SK-N-SH (cell line): ENCODE data around the gene SUCNR1. TPM values are rescaled to one million over a fixed set of nuclear protein-coding genes. Genes with fewer than 3 reads are reported as not detected.

ENCODE experiments used
- CTCF ChIA-PET: fragments of 300-600, 350-600 bp; formaldehyde crosslinking; extraction: SDS; loops from one replicate; lab custom pipeline; 2021; lab: Yijun Ruan, JAX
- POLR2A ChIA-PET: fragments of 350-600 bp; sonication (Branson Sonifier 250); formaldehyde crosslinking; extraction: SDS; loops from one replicate; lab custom pipeline; 2020; ENCODE audit warnings: antibody characterized with exemption, inconsistent platforms; lab: Yijun Ruan, JAX
- DNase-seq: peaks from one replicate; pipeline ENCODE4 v3.0.0; 2012
- H2AFZ ChIP-seq: fragments of 200-600 bp; sonication (generic); 2 replicates; pipeline ENCODE4 v1.8.1; 2016; ENCODE audit warnings: antibody characterized with exemption, mild to moderate bottlenecking, low read depth
- H3F3A ChIP-seq: fragments of 200-600 bp; sonication (generic); replicated peaks from 2 replicates; pipeline ENCODE3; 2016; ENCODE audit warnings: antibody characterized with exemption, mild to moderate bottlenecking; ENCODE audit not compliant: insufficient read depth
- H3K27ac ChIP-seq, 2 experiments: fragments of 200-500 bp in 1 of 2; fragments of 200-600 bp in 1 of 2; sonication (Bioruptor generic) in 1 of 2; sonication (generic), shearing (Covaris generic) in 1 of 2; 2 replicates each; pipeline versions ENCODE4 v1.5.1 to v1.6.1; 2014 to 2016; ENCODE audit warnings: low read depth in 2 of 2, inconsistent platforms in 1 of 2, low read length in 1 of 2, mild to moderate bottlenecking in 1 of 2, mixed read lengths in 1 of 2
- H3K27me3 ChIP-seq: fragments of 200-600 bp; sonication (generic), shearing (Covaris generic); 2 replicates; pipeline ENCODE4 v1.6.1; 2016; ENCODE audit warnings: mixed run types; ENCODE audit not compliant: insufficient read depth
- H3K36me3 ChIP-seq, 2 experiments: fragments of 200-500 bp in 1 of 2; fragments of 200-600 bp in 1 of 2; sonication (Bioruptor generic) in 1 of 2; sonication (generic) in 1 of 2; replicated peaks in 1 of 2; 2 replicates each; pipeline versions ENCODE3 to v1.5.1; 2014 to 2016; ENCODE audit warnings: low read length in 1 of 2, mild to moderate bottlenecking in 1 of 2; ENCODE audit not compliant: insufficient read depth in 2 of 2, control insufficient read depth in 1 of 2
- H3K4me1 ChIP-seq, 2 experiments: fragments of 200-500 bp in 1 of 2; fragments of 200-600 bp in 1 of 2; sonication (Bioruptor generic) in 1 of 2; sonication (generic), shearing (Covaris generic) in 1 of 2; 2 replicates each; pipeline versions ENCODE4 v1.5.1 to v1.6.1; 2014 to 2016; ENCODE audit warnings: low read depth in 1 of 2, low read length in 1 of 2, mixed run types in 1 of 2; ENCODE audit not compliant: insufficient read depth in 2 of 2, control insufficient read depth in 1 of 2
- H3K4me2 ChIP-seq: fragments of 200-600 bp; sonication (generic), shearing (Covaris generic); 2 replicates; pipeline ENCODE4 v1.6.1; 2017; ENCODE audit warnings: mixed run types
- H3K4me3 ChIP-seq, 2 experiments: fragments of 200-500 bp in 1 of 2; fragments of 200-600 bp in 1 of 2; sonication (Bioruptor generic) in 1 of 2; sonication (generic), shearing (Covaris generic) in 1 of 2; 2 replicates each; pipeline versions ENCODE4 v1.5.1 to v1.8.1; 2014 to 2016; ENCODE audit warnings: low read depth in 2 of 2, inconsistent platforms in 1 of 2, low read length in 1 of 2, mild to moderate bottlenecking in 1 of 2, mixed read lengths in 1 of 2, moderate library complexity in 1 of 2
- H3K79me2 ChIP-seq: fragments of 200-600 bp; sonication (generic); 2 replicates; pipeline ENCODE4 v1.8.1; 2017; ENCODE audit warnings: mild to moderate bottlenecking; ENCODE audit not compliant: insufficient read depth
- H3K9ac ChIP-seq: fragments of 200-600 bp; sonication (generic); 2 replicates; pipeline ENCODE4 v1.6.1; 2017; ENCODE audit warnings: mixed run types
- H3K9me2 ChIP-seq: fragments of 200-600 bp; sonication (generic); 2 replicates; pipeline ENCODE4 v1.6.1; 2017; ENCODE audit warnings: mixed run types
- H3K9me3 ChIP-seq: fragments of 200-600 bp; sonication (generic); 2 replicates; pipeline ENCODE4 v1.6.1; 2017; ENCODE audit warnings: mixed run types, mild to moderate bottlenecking, moderate library complexity
- H4K20me1 ChIP-seq: fragments of 200-600 bp; sonication (generic); 2 replicates; pipeline ENCODE4 v1.6.1; 2017; ENCODE audit warnings: mild to moderate bottlenecking, mixed run types; ENCODE audit not compliant: insufficient read depth
- ELF1 ChIP-seq: IDR thresholded peaks from 2 replicates; pipeline ENCODE4 v1.4.0; 2012
- FOSL2 ChIP-seq: IDR thresholded peaks from 2 replicates; pipeline ENCODE4 v1.4.0; 2012; ENCODE audit warnings: low read depth, mild to moderate bottlenecking, moderate library complexity, borderline replicate concordance
- FOXM1 ChIP-seq: IDR thresholded peaks from 2 replicates; pipeline ENCODE4 v1.4.0; 2012; ENCODE audit warnings: low read depth, mild to moderate bottlenecking
- GABPA ChIP-seq: IDR thresholded peaks from 2 replicates; pipeline ENCODE4 v1.4.0; 2012; ENCODE audit warnings: low read depth, mild to moderate bottlenecking
- GATA2 ChIP-seq: sonication (generic); formaldehyde crosslinking; IDR thresholded peaks from 2 replicates; pipeline ENCODE4 v1.5.0; 2020; ENCODE audit warnings: mild to moderate bottlenecking, missing genetic modification reagents
- IRF3 ChIP-seq: fragments of 150-350 bp; IDR thresholded peaks from 2 replicates; pipeline ENCODE4 v1.6.1; 2016; ENCODE audit warnings: mild to moderate bottlenecking, low read depth, low read length
- MAX ChIP-seq: IDR thresholded peaks from 2 replicates; pipeline ENCODE4 v1.4.0; 2012; ENCODE audit warnings: low read depth
- MEF2A ChIP-seq: IDR thresholded peaks from 2 replicates; pipeline ENCODE4 v1.4.0; 2012; ENCODE audit warnings: low read depth, borderline replicate concordance
- MXI1 ChIP-seq: IDR thresholded peaks from 2 replicates; pipeline ENCODE4 v1.6.1; 2012; ENCODE audit warnings: mild to moderate bottlenecking, low read depth, low read length, improper control_type of control experiment
- NFIC ChIP-seq: IDR thresholded peaks from 2 replicates; pipeline ENCODE4 v1.4.0; 2012; ENCODE audit warnings: borderline replicate concordance
- NRF1 ChIP-seq: IDR thresholded peaks from 2 replicates; pipeline ENCODE4 v1.6.1; 2012; ENCODE audit warnings: low read depth, mild to moderate bottlenecking, low read length
- PBX3 ChIP-seq: IDR thresholded peaks from 2 replicates; pipeline ENCODE4; 2012
- POLR2AphosphoS5 ChIP-seq: IDR thresholded peaks from 2 replicates; pipeline ENCODE4 v1.6.1; 2012; ENCODE audit warnings: low read depth, low read length
- RCOR1 ChIP-seq: fragments of 150-350 bp; IDR thresholded peaks from 2 replicates; pipeline ENCODE4 v1.6.1; 2017; ENCODE audit warnings: antibody characterized with exemption, low read length
- REST ChIP-seq: IDR thresholded peaks from 2 replicates; pipeline ENCODE4 v1.6.1; 2012; ENCODE audit warnings: mild to moderate bottlenecking, low read depth, low read length, moderate library complexity
- RFX5 ChIP-seq: IDR thresholded peaks from 2 replicates; pipeline ENCODE4 v1.6.1; 2012; ENCODE audit warnings: mild to moderate bottlenecking, improper control_type of control experiment, low read length
- SMC3 ChIP-seq: IDR thresholded peaks from 2 replicates; pipeline ENCODE4 v1.6.1; 2012; ENCODE audit warnings: low read depth, low read length, improper control_type of control experiment
- TAF1 ChIP-seq: IDR thresholded peaks from 2 replicates; pipeline ENCODE4 v1.6.1; 2012; ENCODE audit warnings: low read depth, mild to moderate bottlenecking, low read length, moderate library complexity, borderline replicate concordance
- TEAD4 ChIP-seq: IDR thresholded peaks from 2 replicates; pipeline ENCODE4 v1.4.0; 2012; ENCODE audit warnings: mild to moderate bottlenecking, borderline replicate concordance; ENCODE audit not compliant: insufficient read depth
- USF1 ChIP-seq: IDR thresholded peaks from 2 replicates; pipeline ENCODE4 v1.4.0; 2012; ENCODE audit warnings: low read depth, borderline replicate concordance
- YY1 ChIP-seq: IDR thresholded peaks from 2 replicates; pipeline ENCODE4 v1.4.0; 2012; ENCODE audit warnings: low read depth, mild to moderate bottlenecking
- ZBTB33 ChIP-seq: IDR thresholded peaks from 2 replicates; pipeline ENCODE4 v1.4.0; 2012; ENCODE audit warnings: low read depth, borderline replicate concordance
- WGBS: methylation state at CpG from one replicate; pipeline ENCODE4 v1.1.6; 2017; ENCODE audit warnings: low lambda C conversion rate; 5-methylcytosine and 5-hydroxymethylcytosine counted together
- polyA plus RNA-seq, 3 experiments: library from polyadenylated mRNA; depleted of rRNA; stranded (reverse); fragments of >200 nt; gene quantifications; 2 replicates each; pipeline ENCODE4 v1.2.3, GENCODE V29; 2012

SUCNR1 gene
- polyA plus RNA-seq, 1 of the 3 experiments (the other 2 are of a cell fraction), result 1.5 TPM

GRCh38 chr3:151837057-151837456 lies 36.4 kb upstream of the SUCNR1 start (continued):
- no peak for TF ChIP-seq TAF1
- TF ChIP-seq, all 33 proteins: peak for 5

GRCh38 chr3:151838574-151839312 lies 34.7 kb upstream of the SUCNR1 start:
- Histone ChIP-seq H3K27me3 (no peaks in the 10 kb centered on the region), H3F3A (peaks cover 50% of the 10 kb centered on the region), H3K4me1 (peaks cover 0 to 26% of the 10 kb centered on the region in 2 experiments), H3K9me3 (no peaks in the 10 kb centered on the region), H3K4me3 (peak overlapping the region in 1 of 2 experiments; percentile 45; a peak in 1 of 4 replicates), H3K79me2 (peaks cover 27% of the 10 kb centered on the region), H2AFZ (peak overlapping the region; percentile 59; the same call in 1 of the 2 replicates), H4K20me1 (no peaks in the 10 kb centered on the region), H3K4me2 (peak overlapping the region; percentile 17; the same call in 1 of the 2 replicates), H3K36me3 (peaks cover 0 to 5% of the 10 kb centered on the region in 2 experiments), H3K9me2 (no peaks in the 10 kb centered on the region; the same call in 1 of the 2 replicates), H3K9ac (no peak overlapping the region; the same call in 1 of the 2 replicates), H3K27ac (peak overlapping the region in 1 of 2 experiments; percentile 84; a peak in 2 of 4 replicates)
- peak; percentile 31 for DNase-seq
- CTCF ChIA-PET, result interaction anchor here (0.6 to 4.4 kb wide), 23 partner anchors 10 to 610 kb away, joined by 3 to 45 read pairs (median 3); no protein-coding TSS in a partner anchor
- 35% methylated on average over 19 of the region's 19 CpGs for WGBS
- POLR2A ChIA-PET, result no interaction called here
- no peak for TF ChIP-seq POLR2AphosphoS5
- TF ChIP-seq RFX5, result no peak
- TF ChIP-seq USF1, result no peak
- TF ChIP-seq SMC3, result peak; percentile 79
- no peak for TF ChIP-seq GABPA
- 0 out of 2 replicates have a peak, but pooled peaks have one; percentile 8 for TF ChIP-seq NRF1
- no peak for TF ChIP-seq TEAD4
- TF ChIP-seq FOXM1, result no peak
- no peak for TF ChIP-seq ELF1
- TF ChIP-seq ZBTB33, result no peak
- no peak for TF ChIP-seq GATA2 (CRISPR knock-in tag)
- TF ChIP-seq MAX, result no peak
- no peak for TF ChIP-seq YY1
- no peak for TF ChIP-seq IRF3
- no peak for TF ChIP-seq MEF2A
- no peak for TF ChIP-seq FOSL2
- no peak for TF ChIP-seq REST
- no peak for TF ChIP-seq MXI1
- no peak; the same call in 1 of the 2 replicates for TF ChIP-seq NFIC
- no peak for TF ChIP-seq PBX3
- no peak for TF ChIP-seq RCOR1
